Endothelial cell of umbilical vein (primary cell): ENCODE measurements around the gene C19orf25. TPM values are rescaled to one million over a fixed set of nuclear protein-coding genes. Genes with fewer than 3 reads are reported as not detected.

Experiments used
- BruUV-seq: library from RNA; stranded (reverse); fragments of 400-500 nt; replicated peaks from 2 replicates; lab custom pipeline; 2021; lab: Mats Ljungman, UMichigan
- CTCF ChIA-PET: fragments of 300-600, 350-600 bp; sonication (Branson Sonifier 250); formaldehyde crosslinking; loops from one replicate; lab custom pipeline; 2021; ENCODE audit warnings: antibody characterized with exemption, inconsistent platforms; lab: Charles Lee
- POLR2A ChIA-PET: fragments of 300-600, 350-600 bp; sonication (Branson Sonifier 250); formaldehyde crosslinking; loops from one replicate; lab custom pipeline; 2021; ENCODE audit warnings: antibody characterized with exemption, inconsistent platforms; lab: Charles Lee
- DNase-seq: peaks from one replicate; pipeline ENCODE4 v3.0.0-alpha.2; 2011; ENCODE audit warnings: low read depth, low spot score
- FAIRE-seq: peaks from 2 replicates; lab custom pipeline; 2011; peaks lifted over from hg19 to GRCh38; lab: Jason Lieb, UNC
- H2AFZ ChIP-seq: 2 replicates; pipeline ENCODE4 v1.6.0; 2012; ENCODE audit warnings: low read depth, low read length, control low read depth, inconsistent platforms
- H3K27ac ChIP-seq: 2 replicates; pipeline ENCODE4 v1.5.1; 2011; ENCODE audit warnings: low read depth, mild to moderate bottlenecking, control low read depth, low read length, moderate library complexity; ENCODE audit not compliant: insufficient read depth
- H3K27me3 ChIP-seq, 2 experiments: 2 replicates each; pipeline versions ENCODE4 v1.6.0 to v1.6.1; 2011; ENCODE audit warnings: low read length in 2 of 2, mixed read lengths in 1 of 2; ENCODE audit not compliant: control insufficient read depth in 2 of 2, insufficient read depth in 2 of 2
- H3K36me3 ChIP-seq, 2 experiments: 2 replicates in 1 of 2; 3 replicates in 1 of 2; pipeline ENCODE4 v1.5.1; 2011; ENCODE audit warnings: low read length in 2 of 2, mild to moderate bottlenecking in 1 of 2, moderate library complexity in 1 of 2; ENCODE audit not compliant: control insufficient read depth in 2 of 2, insufficient read depth in 2 of 2; ENCODE audit errors: extremely low read depth in 1 of 2
- H3K4me1 ChIP-seq: 3 replicates; pipeline ENCODE4 v1.5.1; 2011; ENCODE audit warnings: mild to moderate bottlenecking, low read length; ENCODE audit not compliant: control insufficient read depth, insufficient read depth; ENCODE audit errors: extremely low read depth
- H3K4me2 ChIP-seq: 2 replicates; pipeline ENCODE4 v1.6.1; 2011; ENCODE audit warnings: low read length, control low read depth, mixed read lengths; ENCODE audit not compliant: insufficient read depth
- H3K4me3 ChIP-seq, 3 experiments: fragments of 200-600 bp in 1 of 3; sonication (generic), shearing (Covaris generic) in 1 of 3; replicated peaks in 1 of 3; 2 replicates each; pipeline ENCODE4 v1.5.1; 2011 to 2016; ENCODE audit warnings: control low read depth in 3 of 3, low read length in 3 of 3, mild to moderate bottlenecking in 2 of 3, inconsistent platforms in 1 of 3, low read depth in 1 of 3, moderate library complexity in 1 of 3; ENCODE audit not compliant: insufficient read depth in 1 of 3
- H3K79me2 ChIP-seq: 2 replicates; pipeline ENCODE4 v1.6.0; 2012; ENCODE audit warnings: low read length, inconsistent platforms; ENCODE audit not compliant: control insufficient read depth, insufficient read depth
- H3K9ac ChIP-seq: replicated peaks from 2 replicates; pipeline ENCODE3; 2011; ENCODE audit warnings: low read length, control low read depth; ENCODE audit not compliant: insufficient read depth; ENCODE audit errors: extremely low read depth
- H3K9me1 ChIP-seq: replicated peaks from 3 replicates; pipeline ENCODE4 v1.6.0; 2011; ENCODE audit warnings: mild to moderate bottlenecking, low read length; ENCODE audit not compliant: control insufficient read depth, insufficient read depth; ENCODE audit errors: extremely low read depth
- H3K9me3 ChIP-seq: replicated peaks from 2 replicates; pipeline ENCODE4 v1.5.1; 2012; ENCODE audit warnings: low read length, inconsistent platforms; ENCODE audit not compliant: control insufficient read depth, insufficient read depth
- H4K20me1 ChIP-seq: replicated peaks from 2 replicates; pipeline ENCODE3; 2011; ENCODE audit warnings: mild to moderate bottlenecking, low read length; ENCODE audit not compliant: control insufficient read depth, insufficient read depth; ENCODE audit errors: extremely low read depth
- EZH2 ChIP-seq: IDR thresholded peaks from 2 replicates; pipeline ENCODE4 v1.6.1; 2012; ENCODE audit warnings: borderline replicate concordance, low read depth, mild to moderate bottlenecking, moderate library complexity, low read length, inconsistent platforms; ENCODE audit not compliant: severe bottlenecking
- FOS ChIP-seq: IDR thresholded peaks from 2 replicates; pipeline ENCODE4 v1.6.1; 2011; ENCODE audit warnings: mild to moderate bottlenecking, low read length, moderate library complexity, borderline replicate concordance; ENCODE audit not compliant: insufficient read depth
- GATA2 ChIP-seq: IDR thresholded peaks from 2 replicates; pipeline ENCODE4 v1.7.0; 2011; ENCODE audit warnings: low read depth, mild to moderate bottlenecking, moderate library complexity, mixed read lengths, low read length; ENCODE audit not compliant: insufficient read length, insufficient read depth
- JUN ChIP-seq: IDR thresholded peaks from 2 replicates; pipeline ENCODE4 v1.6.1; 2011; ENCODE audit warnings: borderline replicate concordance, low read depth; ENCODE audit not compliant: insufficient read length, insufficient read depth
- MYC ChIP-seq: IDR thresholded peaks from one replicate; pipeline ENCODE4 v1.6.1; 2011; ENCODE audit warnings: mild to moderate bottlenecking, low read depth, low read length
- POLR2A ChIP-seq: IDR thresholded peaks from 2 replicates; pipeline ENCODE4 v1.6.1; 2012; ENCODE audit warnings: low read depth, mild to moderate bottlenecking, control low read depth, low read length
- dilution Hi-C: fragments of 300-500 bp; cut with MboI; formaldehyde crosslinking; loops from one replicate; pipeline ENCODE4 v1.15.0; 2019; ENCODE audit warnings: low sequenced_read_pairs; ENCODE audit not compliant: extremely low pct_ligation_motif_present
- intact Hi-C: fragments of 100-400 bp; cut with micrococcal nuclease; formaldehyde crosslinking; loops from one replicate; pipeline ENCODE4 v1.10.0; 2022
- polyA plus RNA-seq, 4 experiments: library from polyadenylated mRNA; depleted of rRNA in 3 of 4; stranded (reverse) in 3 of 4; unstranded in 1 of 4; fragments of >200 nt; gene quantifications; 2 replicates each; pipeline versions ENCODE4 v1.2.1 to v1.2.3, GENCODE V29; 2011 to 2012; ENCODE audit warnings: missing spikeins in 1 of 4
- total RNA-seq: library from RNA; stranded (reverse); gene quantifications from 2 replicates; pipeline ENCODE4 v1.2.3, GENCODE V29; 2021
- TF ChIP-seq, protein P1 (sequence below), 2 donors: IDR thresholded peaks; 1 replicate in 1 of 2; 2 replicates in 1 of 2; pipeline ENCODE4 v1.5.1; 2011; ENCODE audit warnings: low read length in 2 of 2, mild to moderate bottlenecking in 2 of 2, moderate library complexity in 2 of 2, control low read depth in 1 of 2, inconsistent platforms in 1 of 2, low read depth in 1 of 2; ENCODE audit not compliant: insufficient read depth in 1 of 2; ENCODE audit errors: extremely low read depth in 1 of 2

Gene C19orf25
- total and polyA plus RNA-seq, 2 donors (not counting 3 experiments of a cell fraction or from before 2014, with no cell fraction given), result 28.0 to 34.6 TPM

GRCh38 chr19:1470055-1470304 is 9.0 kb downstream of the C19orf25 start:
- no peak for TF ChIP-seq POLR2A
- no peak for TF ChIP-seq GATA2
- no peak for TF ChIP-seq FOS
- peak; percentile 91 for TF ChIP-seq EZH2
- TF ChIP-seq JUN, result no peak
- TF ChIP-seq, protein P1, sequence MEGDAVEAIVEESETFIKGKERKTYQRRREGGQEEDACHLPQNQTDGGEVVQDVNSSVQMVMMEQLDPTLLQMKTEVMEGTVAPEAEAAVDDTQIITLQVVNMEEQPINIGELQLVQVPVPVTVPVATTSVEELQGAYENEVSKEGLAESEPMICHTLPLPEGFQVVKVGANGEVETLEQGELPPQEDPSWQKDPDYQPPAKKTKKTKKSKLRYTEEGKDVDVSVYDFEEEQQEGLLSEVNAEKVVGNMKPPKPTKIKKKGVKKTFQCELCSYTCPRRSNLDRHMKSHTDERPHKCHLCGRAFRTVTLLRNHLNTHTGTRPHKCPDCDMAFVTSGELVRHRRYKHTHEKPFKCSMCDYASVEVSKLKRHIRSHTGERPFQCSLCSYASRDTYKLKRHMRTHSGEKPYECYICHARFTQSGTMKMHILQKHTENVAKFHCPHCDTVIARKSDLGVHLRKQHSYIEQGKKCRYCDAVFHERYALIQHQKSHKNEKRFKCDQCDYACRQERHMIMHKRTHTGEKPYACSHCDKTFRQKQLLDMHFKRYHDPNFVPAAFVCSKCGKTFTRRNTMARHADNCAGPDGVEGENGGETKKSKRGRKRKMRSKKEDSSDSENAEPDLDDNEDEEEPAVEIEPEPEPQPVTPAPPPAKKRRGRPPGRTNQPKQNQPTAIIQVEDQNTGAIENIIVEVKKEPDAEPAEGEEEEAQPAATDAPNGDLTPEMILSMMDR (IDR thresholded peaks at IDR 0.05; ENCODE audit: extremely low read depth in 1 of 2, insufficient read depth in 1 of 2, low read depth in 1 of 2, low read length in 2 of 2), result no peak
- no peak for TF ChIP-seq MYC
- Histone ChIP-seq H3K9me1 (no peaks in the 10 kb centered on the region), H3K36me3 (no peaks in the 10 kb centered on the region), H3K79me2 (no peaks in the 10 kb centered on the region), H4K20me1 (no peaks in the 10 kb centered on the region), H3K9me3 (no peaks in the 10 kb centered on the region), H3K4me2 (no peak overlapping the region), H3K4me3 (no peak overlapping the region), H3K9ac (no peak overlapping the region), H3K27me3 (peaks cover 44 to 82% of the 10 kb centered on the region in 2 experiments), H3K4me1 (peaks cover 5% of the 10 kb centered on the region), H2AFZ (no peak overlapping the region), H3K27ac (no peak overlapping the region)
- dilution Hi-C loops (no loop called here), intact Hi-C loops (loop anchor here (2.0 kb wide), 1 partner anchor 21 kb away; the partner anchor contains the start of genes PCSK4 and REEP6)
- ChIA-PET POLR2A (no interaction called here), CTCF (no interaction called here)
- BruUV-seq, result no TSS peak
- DNase-seq (no peak), FAIRE-seq (no peak)
